ENCODE data around the gene PRR7. TPM values are rescaled to one million over a fixed set of nuclear protein-coding genes. Genes with fewer than 3 reads are reported as not detected.

Gene PRR7
- 1 to 10 TPM; 7.4 to 8.2 TPM for total RNA-seq

GRCh38 chr5:177446200-177447065, at the start of gene PRR7:
Gene PRR7, plus strand, starts transcription at chr5:177446814. Its CDS starts 8,254 bp downstream, at chr5:177455068.
- peak; percentile 65 for DNase-seq
- Mint-ChIP-seq H3K9me3 (no peaks in the 10 kb centered on the region), H3K27ac (peak within 1 kb of the TSS; percentile 92), H3K4me1 (ENCODE audit: low read depth) (peaks cover 45% of the 10 kb centered on the region), H3K4me3 (peak within 1 kb of the TSS; percentile 77), H3K36me3 (ENCODE audit: low read depth) (peaks cover 2% of the 10 kb centered on the region), H3K27me3 (ENCODE audit: low read depth) (no peaks in the 10 kb centered on the region)
- intact Hi-C loops (cut with micrococcal nuclease), result no loop called here
- CTCF ChIA-PET, result interaction anchor here (1.0 to 8.6 kb wide), 8 partner anchors 9 to 86 kb away, joined by 3 to 131 read pairs (median 24); no protein-coding TSS in a partner anchor

GRCh38 chr5:177397875-177398390, 48.7 kb upstream of the PRR7 start:
- Mint-ChIP-seq H3K27ac (no peak overlapping the region), H3K9me3 (no peaks in the 10 kb centered on the region), H3K4me3 (no peak overlapping the region), H3K4me1 (ENCODE audit: low read depth) (peaks cover 11% of the 10 kb centered on the region), H3K36me3 (ENCODE audit: low read depth) (no peaks in the 10 kb centered on the region), H3K27me3 (ENCODE audit: low read depth) (peaks cover 12% of the 10 kb centered on the region)
- DNase-seq, result no peak
- intact Hi-C loops (cut with micrococcal nuclease), result no loop called here
- CTCF ChIA-PET, result interaction anchor here (0.6 to 1.3 kb wide), 4 partner anchors 16 to 127 kb away, joined by 3 to 5 read pairs (median 3); no protein-coding TSS in a partner anchor

- Mint-ChIP-seq H3K4me1 (ENCODE audit: low read depth) (peaks cover 19% of the 10 kb centered on the region), H3K4me3 (no peak within 1 kb of the TSS), H3K36me3 (ENCODE audit: low read depth) (no peaks in the 10 kb centered on the region), H3K27me3 (ENCODE audit: low read depth) (peaks cover 15% of the 10 kb centered on the region), H3K27ac (no peak within 1 kb of the TSS), H3K9me3 (no peaks in the 10 kb centered on the region)
- no peak for DNase-seq
- CTCF ChIA-PET, result interaction anchor here (5.0 to 9.9 kb wide), 3 partner anchors 9 to 91 kb away, joined by 28 to 161 read pairs (median 138); no protein-coding TSS in a partner anchor
- intact Hi-C loops (cut with micrococcal nuclease), result no loop called here
These were observed 46.4 kb upstream of the PRR7 start, which contains the start of gene PFN3 for GRCh38 chr5:177399997-177400868. Gene PFN3, minus strand, starts transcription at chr5:177400661. Its CDS starts 85 bp downstream, at chr5:177400576.

GRCh38 chr5:177402271-177403043, 44.2 kb upstream of the PRR7 start:
- no peaks in the 10 kb centered on the region for H3K36me3 Mint-ChIP-seq (ENCODE audit: low read depth)
- peaks cover 15% of the 10 kb centered on the region for H3K27me3 Mint-ChIP-seq (ENCODE audit: low read depth)
- peak overlapping the region; percentile 78 for H3K4me3 Mint-ChIP-seq
- no peak overlapping the region for H3K27ac Mint-ChIP-seq
- CTCF ChIA-PET, result interaction anchor here (0.6 to 9.9 kb wide), 28 partner anchors 11 to 288 kb away, joined by 3 to 161 read pairs (median 18); partner anchors contain the start of genes GRK6, PDLIM7, PRR7 and SLC34A1
- intact Hi-C loops (cut with micrococcal nuclease), result loop anchor here (1.0 kb wide), 6 partner anchors 12 to 288 kb away; partner anchors contain the start of gene GRK6
- DNase-seq, result peak; percentile 89
- no peaks in the 10 kb centered on the region for H3K9me3 Mint-ChIP-seq
- H3K4me1 Mint-ChIP-seq (ENCODE audit: low read depth), result peaks cover 19% of the 10 kb centered on the region

- peak; percentile 77 for DNase-seq
- Mint-ChIP-seq H3K4me1 (ENCODE audit: low read depth) (peaks cover 19% of the 10 kb centered on the region), H3K9me3 (no peaks in the 10 kb centered on the region), H3K36me3 (ENCODE audit: low read depth) (no peaks in the 10 kb centered on the region), H3K27ac (no peak overlapping the region), H3K27me3 (ENCODE audit: low read depth) (peaks cover 15% of the 10 kb centered on the region), H3K4me3 (peak overlapping the region; percentile 78)
- intact Hi-C loops (cut with micrococcal nuclease), result loop anchor here (1.0 kb wide), 3 partner anchors 23 to 98 kb away; partner anchors contain the start of gene GRK6
- CTCF ChIA-PET, result interaction anchor here (0.6 to 9.9 kb wide), 29 partner anchors 11 to 600 kb away, joined by 3 to 161 read pairs (median 14); partner anchors contain the start of genes GRK6, PDLIM7, PRR7 and SLC34A1
These were observed 43.4 kb upstream of the PRR7 start for GRCh38 chr5:177403102-177403791.

GRCh38 chr5:177403792-177404640, 42.6 kb upstream of the PRR7 start:
- peaks cover 15% of the 10 kb centered on the region for H3K27me3 Mint-ChIP-seq (ENCODE audit: low read depth)
- intact Hi-C loops (cut with micrococcal nuclease), result loop anchor here (1.0 to 2.0 kb wide), 7 partner anchors 22 to 97 kb away; partner anchors contain the start of genes GRK6 and PDLIM7
- DNase-seq, result peak; percentile 90
- no peak overlapping the region for H3K27ac Mint-ChIP-seq
- H3K4me1 Mint-ChIP-seq (ENCODE audit: low read depth), result peaks cover 19% of the 10 kb centered on the region
- CTCF ChIA-PET, result interaction anchor here (0.7 to 9.9 kb wide), 33 partner anchors 8 to 112 kb away, joined by 3 to 161 read pairs (median 14); partner anchors contain the start of genes GRK6, PDLIM7, PRR7 and SLC34A1
- no peaks in the 10 kb centered on the region for H3K9me3 Mint-ChIP-seq
- peak overlapping the region; percentile 78 for H3K4me3 Mint-ChIP-seq
- H3K36me3 Mint-ChIP-seq (ENCODE audit: low read depth), result no peaks in the 10 kb centered on the region

- Mint-ChIP-seq H3K4me3 (peak overlapping the region; percentile 78), H3K36me3 (ENCODE audit: low read depth) (no peaks in the 10 kb centered on the region), H3K27ac (no peak overlapping the region), H3K4me1 (ENCODE audit: low read depth) (peaks cover 19% of the 10 kb centered on the region), H3K27me3 (ENCODE audit: low read depth) (peaks cover 15% of the 10 kb centered on the region), H3K9me3 (no peaks in the 10 kb centered on the region)
- DNase-seq, result no peak
- intact Hi-C loops (cut with micrococcal nuclease), result loop anchor here (1.0 to 2.0 kb wide), 4 partner anchors 25 to 93 kb away; partner anchors contain the start of gene PDLIM7
- CTCF ChIA-PET, result interaction anchor here (0.8 to 9.9 kb wide), 28 partner anchors 8 to 111 kb away, joined by 3 to 161 read pairs (median 18); partner anchors contain the start of genes GRK6, PDLIM7, PRR7 and SLC34A1
These were observed 41.9 kb upstream of the PRR7 start for GRCh38 chr5:177404641-177405179.

- DNase-seq, result no peak
- no peak overlapping the region for H3K27ac Mint-ChIP-seq
- H3K9me3 Mint-ChIP-seq, result no peaks in the 10 kb centered on the region
- peaks cover 15% of the 10 kb centered on the region for H3K27me3 Mint-ChIP-seq (ENCODE audit: low read depth)
- H3K4me1 Mint-ChIP-seq (ENCODE audit: low read depth), result peaks cover 19% of the 10 kb centered on the region
- CTCF ChIA-PET, result interaction anchor here (1.0 to 9.9 kb wide), 16 partner anchors 9 to 104 kb away, joined by 3 to 161 read pairs (median 36); partner anchors contain the start of genes GRK6, PRR7 and SLC34A1
- no peak overlapping the region for H3K4me3 Mint-ChIP-seq
- intact Hi-C loops (cut with micrococcal nuclease), result loop anchor here (2.0 kb wide), 1 partner anchor 39 kb away; no protein-coding TSS in a partner anchor
- H3K36me3 Mint-ChIP-seq (ENCODE audit: low read depth), result no peaks in the 10 kb centered on the region
These were observed 41.3 kb upstream of the PRR7 start for GRCh38 chr5:177405312-177405711.

GRCh38 chr5:177405805-177406204, 40.8 kb upstream of the PRR7 start:
- Mint-ChIP-seq H3K9me3 (no peaks in the 10 kb centered on the region), H3K27ac (no peak overlapping the region), H3K4me3 (no peak overlapping the region)

More at GRCh38 chr5:177405805-177406204, 40.8 kb upstream of the PRR7 start:
- CTCF ChIA-PET, result interaction anchor here (3.9 to 9.9 kb wide), 7 partner anchors 9 to 95 kb away, joined by 21 to 161 read pairs (median 44); partner anchors contain the start of genes GRK6 and PRR7
- H3K36me3 Mint-ChIP-seq (ENCODE audit: low read depth), result no peaks in the 10 kb centered on the region
- DNase-seq, result no peak
- intact Hi-C loops (cut with micrococcal nuclease), result loop anchor here (2.0 kb wide), 1 partner anchor 39 kb away; no protein-coding TSS in a partner anchor
- H3K4me1 Mint-ChIP-seq (ENCODE audit: low read depth), result peaks cover 24% of the 10 kb centered on the region
- peaks cover 15% of the 10 kb centered on the region for H3K27me3 Mint-ChIP-seq (ENCODE audit: low read depth)

All from activated naive CD4-positive, alpha-beta T cell treated with anti-CD3 and anti-CD28 coated beads for 36 hours (primary cell).